Measurements from ENCODE around the gene RYR1.

The RYR1 gene

GRCh38 chr19:38392707-38393308, 40.7 kb upstream of the RYR1 start:
- DNase-seq (ENCODE audit: extremely low read depth, low read depth), result no peak
- TF ChIP-seq, protein P1, sequence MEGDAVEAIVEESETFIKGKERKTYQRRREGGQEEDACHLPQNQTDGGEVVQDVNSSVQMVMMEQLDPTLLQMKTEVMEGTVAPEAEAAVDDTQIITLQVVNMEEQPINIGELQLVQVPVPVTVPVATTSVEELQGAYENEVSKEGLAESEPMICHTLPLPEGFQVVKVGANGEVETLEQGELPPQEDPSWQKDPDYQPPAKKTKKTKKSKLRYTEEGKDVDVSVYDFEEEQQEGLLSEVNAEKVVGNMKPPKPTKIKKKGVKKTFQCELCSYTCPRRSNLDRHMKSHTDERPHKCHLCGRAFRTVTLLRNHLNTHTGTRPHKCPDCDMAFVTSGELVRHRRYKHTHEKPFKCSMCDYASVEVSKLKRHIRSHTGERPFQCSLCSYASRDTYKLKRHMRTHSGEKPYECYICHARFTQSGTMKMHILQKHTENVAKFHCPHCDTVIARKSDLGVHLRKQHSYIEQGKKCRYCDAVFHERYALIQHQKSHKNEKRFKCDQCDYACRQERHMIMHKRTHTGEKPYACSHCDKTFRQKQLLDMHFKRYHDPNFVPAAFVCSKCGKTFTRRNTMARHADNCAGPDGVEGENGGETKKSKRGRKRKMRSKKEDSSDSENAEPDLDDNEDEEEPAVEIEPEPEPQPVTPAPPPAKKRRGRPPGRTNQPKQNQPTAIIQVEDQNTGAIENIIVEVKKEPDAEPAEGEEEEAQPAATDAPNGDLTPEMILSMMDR (IDR thresholded peaks at IDR 0.05; ENCODE audit: low read depth, low read length), result no peak

DNA sequence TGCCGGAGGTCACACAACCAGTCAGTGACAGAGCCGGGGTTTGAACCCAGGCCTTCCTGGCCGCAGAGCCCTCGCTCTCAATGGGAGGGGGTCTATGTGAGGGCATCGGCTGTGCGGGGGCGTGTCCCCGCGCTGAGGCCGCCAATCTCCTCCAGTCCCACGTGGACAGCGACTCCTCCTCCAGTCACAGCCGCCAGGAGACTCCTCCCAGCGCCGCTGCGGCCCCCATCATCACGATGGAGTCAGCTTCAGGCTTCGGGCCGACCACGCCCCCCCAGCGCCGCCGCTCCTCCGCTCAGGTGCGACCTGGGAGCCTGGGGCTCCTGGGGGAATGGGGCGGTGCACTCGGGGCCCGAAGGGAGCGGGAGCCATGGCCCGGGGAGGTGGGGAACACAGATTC, 39.0 kb upstream of the RYR1 start:
- DNase-seq (ENCODE audit: extremely low read depth, low read depth), result no peak
- TF ChIP-seq, protein P1 (IDR thresholded peaks at IDR 0.05; ENCODE audit: low read depth, low read length), result no peak

DNA sequence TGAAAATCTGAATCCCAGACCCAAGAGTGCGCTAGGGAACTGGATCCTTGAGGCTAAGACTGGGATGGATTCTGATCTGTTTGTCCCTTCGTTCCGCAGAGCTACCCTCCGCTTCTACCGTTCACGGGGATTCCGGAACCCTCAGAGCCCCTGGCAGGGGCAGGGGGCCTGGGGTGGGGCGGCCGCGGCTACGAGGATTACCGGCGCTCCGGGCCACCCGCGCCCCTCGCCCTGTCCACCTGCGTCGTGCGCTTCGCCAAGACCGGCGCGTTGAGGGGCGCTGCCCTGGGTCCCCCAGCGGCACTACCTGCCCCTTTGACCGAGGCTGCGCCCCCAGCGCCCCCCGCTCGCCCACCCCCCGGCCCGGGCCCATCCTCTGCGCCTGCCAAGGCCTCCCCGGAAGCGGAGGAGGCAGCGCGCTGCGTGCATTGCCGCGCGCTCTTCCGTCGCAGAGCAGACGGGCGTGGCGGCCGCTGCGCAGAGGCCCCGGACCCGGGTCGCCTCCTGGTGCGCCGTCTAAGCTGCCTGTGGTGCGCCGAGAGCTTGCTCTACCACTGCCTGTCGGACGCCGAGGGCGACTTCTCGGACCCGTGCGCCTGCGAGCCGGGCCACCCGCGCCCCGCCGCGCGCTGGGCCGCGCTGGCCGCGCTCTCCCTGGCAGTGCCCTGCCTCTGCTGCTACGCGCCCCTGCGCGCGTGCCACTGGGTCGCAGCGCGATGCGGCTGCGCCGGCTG, 37.9 kb upstream of the RYR1 start:
- TF ChIP-seq, protein P1 (IDR thresholded peaks at IDR 0.05; ENCODE audit: low read depth, low read length), result no peak
- DNase-seq (ENCODE audit: extremely low read depth, low read depth), result no peak

- no peak for DNase-seq (ENCODE audit: extremely low read depth, low read depth)
- TF ChIP-seq, protein P1 (IDR thresholded peaks at IDR 0.05; ENCODE audit: low read depth, low read length), result no peak
These were observed 34.4 kb upstream of the RYR1 start for GRCh38 chr19:38399081-38399480.

DNA sequence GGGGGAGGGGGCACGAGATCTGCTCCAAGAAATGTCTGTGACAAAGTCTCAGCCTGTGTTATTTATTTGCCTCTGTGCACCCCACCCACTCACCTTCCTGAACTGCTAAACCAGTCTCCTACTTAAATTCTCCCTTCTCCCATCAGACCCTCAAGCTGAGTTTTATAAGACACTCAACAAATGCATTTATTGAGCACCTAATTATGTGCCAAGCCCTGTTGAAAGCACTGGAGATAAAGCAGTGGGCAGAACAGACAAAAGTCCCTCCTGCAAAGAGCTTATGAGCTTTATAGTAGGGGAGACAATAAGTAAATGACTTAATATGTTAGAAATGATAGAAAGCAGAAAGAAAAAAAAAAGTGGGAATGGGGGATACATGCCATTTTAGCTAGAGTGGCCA, 34.0 kb upstream of the RYR1 start:
- TF ChIP-seq, protein P1 (IDR thresholded peaks at IDR 0.05; ENCODE audit: low read depth, low read length), result no peak
- no peak for DNase-seq (ENCODE audit: extremely low read depth, low read depth)

GRCh38 chr19:38400361-38400760, 33.1 kb upstream of the RYR1 start:
- TF ChIP-seq, protein P1 (IDR thresholded peaks at IDR 0.05; ENCODE audit: low read depth, low read length), result no peak
- DNase-seq (ENCODE audit: extremely low read depth, low read depth), result no peak

DNA sequence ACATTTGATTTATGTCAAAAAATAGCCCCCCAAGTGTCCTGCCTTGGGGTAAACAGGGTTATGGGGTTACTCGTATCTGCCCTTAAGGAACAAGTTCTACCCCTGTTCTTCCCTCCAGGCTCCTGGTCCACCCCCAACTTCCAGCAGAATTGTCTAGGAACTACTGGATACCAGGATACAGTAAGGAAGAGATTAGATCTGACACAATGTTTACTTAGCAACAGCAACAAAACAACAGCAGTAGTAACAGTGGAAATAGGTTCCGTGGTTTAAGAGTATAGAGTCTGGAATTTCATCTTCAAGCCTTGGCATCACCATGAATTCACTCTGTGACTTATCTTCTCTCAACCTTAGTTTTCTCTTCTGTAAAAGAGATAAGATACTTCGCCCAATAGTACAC, 32.3 kb upstream of the RYR1 start:
- TF ChIP-seq, protein P1 (IDR thresholded peaks at IDR 0.05; ENCODE audit: low read depth, low read length), result no peak
- DNase-seq (ENCODE audit: extremely low read depth, low read depth), result no peak
